ENCODE results near the gene PGA5. TPM values are rescaled to one million over a fixed set of nuclear protein-coding genes. Genes with fewer than 3 reads are reported as not detected.
"Not testable (repeated sequence)": the region's sequence is repeated elsewhere in the genome, so short reads cannot be mapped to it uniquely, and the experiment has no call there.

The PGA5 gene
- total and polyA plus RNA-seq, 3 experiments from 2014 or later: not detected

GRCh38 chr11:61237130-61237529, 3.8 kb upstream of the PGA5 start:
- DNase-seq; H3K27ac Mint-ChIP-seq; H3K9me3 ChIP-seq (ENCODE audit: low read length); POLR2A ChIA-PET; H3K4me3 Mint-ChIP-seq; H3K36me3 Mint-ChIP-seq; CTCF ChIA-PET; H3K4me3 ChIP-seq (ENCODE audit: low read length); H3K27me3 Mint-ChIP-seq; H3K4me1 Mint-ChIP-seq; H3K9me3 Mint-ChIP-seq; H3K27me3 ChIP-seq (ENCODE audit: insufficient read depth, low read length, poor library complexity, severe bottlenecking); H3K36me3 ChIP-seq (ENCODE audit: insufficient read depth, low read length); H3K27ac ChIP-seq (ENCODE audit: low read depth, low read length); H3K4me1 ChIP-seq (ENCODE audit: insufficient read depth, low read length): not testable (repeated sequence)

GRCh38 chr11:61240288-61240687, 687 bp upstream of the PGA5 start:
- CTCF ChIA-PET; H3K4me3 Mint-ChIP-seq; H3K9me3 ChIP-seq (ENCODE audit: low read length); H3K27me3 Mint-ChIP-seq; H3K27ac ChIP-seq (ENCODE audit: low read depth, low read length); H3K27ac Mint-ChIP-seq; H3K4me1 ChIP-seq (ENCODE audit: insufficient read depth, low read length); H3K4me3 ChIP-seq (ENCODE audit: low read length); H3K36me3 Mint-ChIP-seq; H3K4me1 Mint-ChIP-seq; H3K36me3 ChIP-seq (ENCODE audit: insufficient read depth, low read length); H3K9me3 Mint-ChIP-seq; H3K27me3 ChIP-seq (ENCODE audit: insufficient read depth, low read length, poor library complexity, severe bottlenecking); DNase-seq; POLR2A ChIA-PET: not testable (repeated sequence)

- H3K4me1 ChIP-seq (ENCODE audit: insufficient read depth, low read length); H3K4me3 ChIP-seq (ENCODE audit: low read length); H3K27ac Mint-ChIP-seq; H3K4me3 Mint-ChIP-seq; H3K36me3 ChIP-seq (ENCODE audit: insufficient read depth, low read length); H3K27me3 Mint-ChIP-seq; H3K27me3 ChIP-seq (ENCODE audit: insufficient read depth, low read length, poor library complexity, severe bottlenecking); DNase-seq; CTCF ChIA-PET; H3K9me3 Mint-ChIP-seq; H3K9me3 ChIP-seq (ENCODE audit: low read length); POLR2A ChIA-PET; H3K27ac ChIP-seq (ENCODE audit: low read depth, low read length); H3K4me1 Mint-ChIP-seq; H3K36me3 Mint-ChIP-seq: not testable (repeated sequence)
Measured at GRCh38 chr11:61241526-61241925, 551 bp downstream of the PGA5 start.

GRCh38 chr11:61245284-61245964, 4.4 kb downstream of the PGA5 start:
- H3K36me3 Mint-ChIP-seq; H3K9me3 Mint-ChIP-seq; H3K4me3 Mint-ChIP-seq; POLR2A ChIA-PET; H3K4me1 ChIP-seq (ENCODE audit: insufficient read depth, low read length); DNase-seq; H3K4me1 Mint-ChIP-seq; CTCF ChIA-PET; H3K27me3 ChIP-seq (ENCODE audit: insufficient read depth, low read length, poor library complexity, severe bottlenecking); H3K36me3 ChIP-seq (ENCODE audit: insufficient read depth, low read length); H3K9me3 ChIP-seq (ENCODE audit: low read length); H3K4me3 ChIP-seq (ENCODE audit: low read length); H3K27ac Mint-ChIP-seq; H3K27me3 Mint-ChIP-seq; H3K27ac ChIP-seq (ENCODE audit: low read depth, low read length): not testable (repeated sequence)

- H3K9me3 ChIP-seq (ENCODE audit: low read length); H3K4me3 ChIP-seq (ENCODE audit: low read length); H3K36me3 Mint-ChIP-seq; H3K36me3 ChIP-seq (ENCODE audit: insufficient read depth, low read length); H3K27me3 Mint-ChIP-seq; CTCF ChIA-PET; H3K27me3 ChIP-seq (ENCODE audit: insufficient read depth, low read length, poor library complexity, severe bottlenecking); H3K27ac ChIP-seq (ENCODE audit: low read depth, low read length); H3K27ac Mint-ChIP-seq; DNase-seq; H3K4me1 Mint-ChIP-seq; H3K9me3 Mint-ChIP-seq; H3K4me3 Mint-ChIP-seq; H3K4me1 ChIP-seq (ENCODE audit: insufficient read depth, low read length); POLR2A ChIA-PET: not testable (repeated sequence)
Measured at GRCh38 chr11:61248071-61248470, 7.1 kb downstream of the PGA5 start.

- H3K4me3 ChIP-seq (ENCODE audit: low read length); H3K36me3 ChIP-seq (ENCODE audit: insufficient read depth, low read length); H3K9me3 ChIP-seq (ENCODE audit: low read length); CTCF ChIA-PET; H3K9me3 Mint-ChIP-seq; H3K36me3 Mint-ChIP-seq; H3K27me3 ChIP-seq (ENCODE audit: insufficient read depth, low read length, poor library complexity, severe bottlenecking); POLR2A ChIA-PET; H3K27ac ChIP-seq (ENCODE audit: low read depth, low read length); H3K4me1 Mint-ChIP-seq; H3K4me1 ChIP-seq (ENCODE audit: insufficient read depth, low read length); H3K4me3 Mint-ChIP-seq; H3K27ac Mint-ChIP-seq; DNase-seq; H3K27me3 Mint-ChIP-seq: not testable (repeated sequence)
Measured at GRCh38 chr11:61249201-61249600, 8.2 kb downstream of the PGA5 start.

GRCh38 chr11:61250796-61251765, 10.1 kb downstream of the PGA5 start:
- DNase-seq; H3K9me3 ChIP-seq (ENCODE audit: low read length); POLR2A ChIA-PET; H3K4me1 Mint-ChIP-seq; H3K27ac ChIP-seq (ENCODE audit: low read depth, low read length); H3K27ac Mint-ChIP-seq; H3K9me3 Mint-ChIP-seq; H3K27me3 Mint-ChIP-seq; H3K36me3 ChIP-seq (ENCODE audit: insufficient read depth, low read length); H3K27me3 ChIP-seq (ENCODE audit: insufficient read depth, low read length, poor library complexity, severe bottlenecking); H3K4me3 ChIP-seq (ENCODE audit: low read length); H3K4me3 Mint-ChIP-seq; H3K4me1 ChIP-seq (ENCODE audit: insufficient read depth, low read length); H3K36me3 Mint-ChIP-seq: not testable (repeated sequence)
- CTCF ChIA-PET: interaction anchor here (1.9 kb wide), 1 partner anchor 135 kb away, joined by 5 read pairs; no protein-coding TSS in a partner anchor

GRCh38 chr11:61252332-61252731, 11.4 kb downstream of the PGA5 start:
- CTCF ChIA-PET: interaction anchor here (0.6 to 1.9 kb wide), 2 partner anchors 123 to 134 kb away, joined by 3 to 5 read pairs; no protein-coding TSS in a partner anchor
- H3K4me3 Mint-ChIP-seq; H3K9me3 ChIP-seq (ENCODE audit: low read length); H3K27ac Mint-ChIP-seq; H3K4me3 ChIP-seq (ENCODE audit: low read length); H3K27me3 ChIP-seq (ENCODE audit: insufficient read depth, low read length, poor library complexity, severe bottlenecking); DNase-seq; H3K4me1 Mint-ChIP-seq; H3K36me3 Mint-ChIP-seq; H3K4me1 ChIP-seq (ENCODE audit: insufficient read depth, low read length); H3K9me3 Mint-ChIP-seq; H3K27me3 Mint-ChIP-seq; H3K27ac ChIP-seq (ENCODE audit: low read depth, low read length); H3K36me3 ChIP-seq (ENCODE audit: insufficient read depth, low read length); POLR2A ChIA-PET: not testable (repeated sequence)
